HG02678 (cell line): Measurements from ENCODE around the gene IL12RB1.
A peak's percentile ranks its signal among the peaks of the same experiment; 100 is the strongest.
"Not testable (repeated sequence)": the region's sequence is repeated elsewhere in the genome, so short reads cannot be mapped to it uniquely, and the experiment has no call there.

Source experiments
- ATAC-seq: cut with Tn5 transposase; IDR thresholded peaks from one replicate; pipeline ENCODE4 v1.9.1; 2021; ENCODE audit warnings: mild to moderate bottlenecking, moderate library complexity; ENCODE audit not compliant: unreplicated experiment

The IL12RB1 gene

DNA sequence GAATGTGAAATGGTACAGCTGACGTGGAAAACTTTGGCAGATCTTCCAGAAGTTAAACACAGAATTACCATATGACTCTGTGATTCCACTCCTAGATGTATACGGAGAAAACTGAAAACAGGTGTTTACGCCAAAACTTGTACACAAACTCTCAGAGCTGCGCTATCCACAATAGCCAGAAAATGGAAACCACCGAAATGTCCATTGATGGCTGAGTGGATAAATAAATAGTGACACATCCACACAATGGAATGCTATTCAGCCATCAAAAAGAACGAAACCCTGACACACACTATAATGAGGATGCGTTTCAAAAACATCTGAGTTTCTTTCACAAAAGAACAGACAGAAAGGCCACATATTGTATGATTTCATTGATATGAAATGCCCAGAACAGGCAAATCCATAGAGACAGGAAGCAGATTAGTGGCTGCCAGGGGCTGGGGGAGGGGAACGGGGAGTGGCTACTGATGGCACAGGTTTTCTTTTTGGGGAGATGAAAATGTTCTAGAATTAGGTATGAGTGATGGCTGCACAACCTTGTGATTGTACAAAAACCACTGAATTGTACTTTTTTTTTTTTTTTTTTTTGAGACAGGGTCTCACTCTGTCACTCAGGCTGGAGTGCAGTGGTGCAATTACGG is 33.0 kb downstream of the IL12RB1 start:
- no peak for ATAC-seq

DNA sequence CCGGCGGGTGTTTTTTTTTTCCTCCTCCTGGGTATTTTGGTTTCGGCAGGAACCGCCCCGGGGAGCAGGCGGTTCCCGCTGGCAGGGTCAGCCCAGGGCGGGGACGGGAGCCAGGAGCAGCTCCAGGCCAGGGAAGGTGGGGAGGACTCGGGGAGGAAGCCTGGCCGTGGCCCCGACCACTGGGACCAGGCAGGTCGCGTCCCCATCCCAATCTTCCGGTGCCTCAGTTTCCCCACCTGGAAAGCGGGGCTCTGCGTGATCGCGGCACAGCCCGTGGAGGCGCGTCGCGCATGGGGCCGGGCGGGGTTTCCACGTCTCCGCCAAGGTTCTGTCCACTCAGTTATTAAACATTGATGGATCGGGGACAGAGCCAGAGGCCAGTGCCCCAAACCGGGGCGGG is 34.8 kb downstream of the IL12RB1 start:
- no peak for ATAC-seq

GRCh38 chr19:18049385-18049784 is 37.3 kb downstream of the IL12RB1 start:
- no peak for ATAC-seq

GRCh38 chr19:18046059-18046718 is 40.5 kb downstream of the IL12RB1 start:
- no peak for ATAC-seq

GRCh38 chr19:18045307-18046050 is 41.3 kb downstream of the IL12RB1 start:
- ATAC-seq: no peak

GRCh38 chr19:18044825-18045304 is 41.9 kb downstream of the IL12RB1 start:
- ATAC-seq: peak; percentile 96

- no peak for ATAC-seq
Observed at GRCh38 chr19:18043676-18044075, 43.1 kb downstream of the IL12RB1 start.

DNA sequence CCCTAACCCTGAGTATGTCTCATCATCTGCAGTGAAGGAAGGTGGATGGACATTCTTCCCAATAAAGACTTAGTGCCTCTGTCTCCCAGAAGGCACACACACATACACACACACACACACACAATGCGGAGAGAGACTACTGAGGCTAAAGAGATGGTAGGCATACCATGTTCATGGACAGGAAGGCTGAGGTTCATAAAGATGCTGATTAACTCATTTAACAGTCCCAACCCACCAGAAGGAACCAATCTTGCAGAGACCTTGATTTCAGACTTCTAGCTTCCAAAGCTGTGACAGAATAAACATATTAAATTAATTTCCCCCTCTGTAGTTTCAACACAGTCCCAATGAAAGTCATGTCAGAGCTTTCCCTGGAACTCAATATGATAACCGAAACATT is 45.7 kb downstream of the IL12RB1 start:
- ATAC-seq: no peak

DNA sequence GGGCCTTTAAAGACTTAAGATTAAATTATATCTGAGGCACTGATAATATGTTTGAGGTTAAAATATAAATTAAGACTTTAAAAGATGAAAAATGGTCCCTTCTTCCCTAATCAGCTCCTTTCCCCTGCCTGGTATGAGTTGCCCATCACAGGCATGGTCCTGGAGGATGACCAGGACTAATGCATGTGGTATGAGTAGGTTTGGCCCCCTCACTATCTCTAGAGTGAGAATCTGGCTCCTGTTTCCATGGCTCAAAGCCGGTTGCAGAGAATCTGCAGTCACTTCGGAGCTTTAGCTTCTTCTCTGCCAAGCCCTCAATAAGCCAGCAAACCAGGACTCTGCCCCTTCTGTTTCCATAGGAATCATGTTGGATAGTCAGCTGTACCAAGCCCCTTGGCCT is 54.6 kb downstream of the IL12RB1 start:
- ATAC-seq: not testable (repeated sequence)

DNA sequence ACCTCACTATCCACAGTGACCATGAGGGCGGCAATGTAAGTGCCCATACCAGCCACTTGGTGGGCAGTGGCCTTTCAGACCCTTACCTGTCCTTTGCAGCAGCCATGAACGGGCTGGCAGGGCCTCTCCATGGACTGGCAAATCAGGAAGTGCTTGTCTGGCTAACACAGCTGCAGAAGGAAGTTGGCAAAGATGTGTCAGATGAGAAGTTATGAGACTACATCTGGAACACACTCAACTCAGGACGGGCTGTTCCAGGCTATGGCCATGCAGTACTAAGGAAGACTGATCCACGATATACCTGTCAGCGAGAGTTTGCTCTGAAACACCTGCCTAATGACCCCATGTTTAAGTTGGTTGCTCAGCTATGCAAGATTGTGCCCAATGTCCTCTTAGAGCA is 55.3 kb downstream of the IL12RB1 start:
- ATAC-seq: not testable (repeated sequence)

DNA sequence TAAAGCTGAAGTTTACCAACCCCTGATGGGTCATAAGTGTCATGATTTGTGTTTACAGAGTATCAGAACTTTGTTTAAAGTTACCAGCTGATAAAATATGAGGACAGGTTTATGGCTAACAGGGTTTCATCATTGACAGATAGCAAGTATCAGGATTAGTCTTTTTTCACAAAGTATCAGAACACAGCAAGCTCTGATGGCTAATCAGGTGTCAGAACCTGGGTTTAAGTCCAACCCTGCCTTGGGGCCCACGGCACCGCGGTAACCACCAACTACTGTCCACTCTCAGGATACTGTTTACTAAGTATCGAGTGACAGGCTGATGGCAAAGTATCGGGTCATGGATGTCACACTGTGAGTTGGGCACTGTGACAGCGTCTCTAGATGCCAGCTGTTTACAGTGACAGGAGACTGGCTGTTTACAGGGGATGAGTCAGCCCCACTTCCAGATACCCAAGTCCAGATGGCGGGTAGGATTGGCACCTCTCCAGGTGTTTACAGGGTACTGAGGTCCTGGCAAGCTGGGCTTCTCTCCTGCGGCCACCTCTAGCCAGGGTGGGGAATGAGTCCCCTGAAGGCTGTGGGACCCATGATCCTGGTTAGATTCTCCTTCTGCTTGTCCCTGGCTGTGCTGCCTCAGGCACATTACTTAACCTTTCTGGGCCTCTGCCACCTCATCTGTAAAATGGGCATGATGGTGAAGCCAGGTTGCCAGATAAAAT is 57.0 kb downstream of the IL12RB1 start:
- no peak for ATAC-seq

DNA sequence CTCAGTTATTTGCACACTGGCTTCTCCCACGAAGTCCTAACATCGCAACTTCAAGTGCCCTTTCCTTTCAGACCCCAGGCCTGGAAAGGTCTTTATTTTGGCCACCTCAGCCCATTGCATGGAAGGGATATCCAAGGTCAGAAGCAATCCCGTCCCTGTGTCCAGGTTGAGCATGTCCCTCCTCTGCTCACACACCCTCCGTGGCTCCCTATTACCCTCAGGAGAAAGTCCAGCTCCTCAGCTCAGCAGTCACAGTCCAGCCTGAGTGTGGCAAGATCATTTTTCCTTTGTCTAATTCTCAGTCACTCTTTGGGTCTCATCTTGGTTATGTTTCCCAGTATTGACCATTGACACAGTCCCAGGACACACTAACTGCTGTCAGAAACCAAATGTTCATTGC is 59.6 kb downstream of the IL12RB1 start:
- ATAC-seq: no peak

DNA sequence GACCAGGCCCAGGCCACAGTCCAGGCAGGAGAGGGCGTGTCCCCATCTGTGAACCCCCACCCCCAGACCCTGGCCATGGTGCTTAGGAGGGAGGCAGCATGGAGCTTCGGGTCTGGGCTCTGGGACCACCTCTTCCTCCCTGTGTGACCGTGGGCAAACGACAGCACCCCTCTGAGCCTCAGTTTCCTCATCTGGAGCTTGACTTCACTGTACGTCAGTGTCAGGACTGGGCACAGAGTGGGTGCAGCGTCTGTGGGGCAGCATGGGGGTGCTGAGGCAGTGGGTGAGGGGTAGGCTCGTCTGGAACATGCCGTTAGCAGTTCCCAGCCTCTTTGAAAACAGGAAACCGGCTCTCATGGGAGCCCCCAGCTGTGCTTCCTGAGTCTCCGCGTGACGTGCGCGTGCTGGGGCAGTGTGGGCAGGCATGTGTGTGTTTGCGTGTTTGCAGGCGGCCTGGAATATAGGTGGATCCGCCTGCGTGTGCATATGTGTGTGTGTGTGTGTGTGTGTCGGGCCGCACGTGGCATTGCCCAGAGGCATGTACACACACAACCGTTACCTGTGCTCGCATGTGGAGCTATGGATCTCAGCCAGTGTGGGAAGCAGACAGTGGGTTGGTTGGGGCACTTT is 63.0 kb downstream of the IL12RB1 start:
- ATAC-seq: no peak

GRCh38 chr19:18021121-18021755 is 65.5 kb downstream of the IL12RB1 start:
- no peak for ATAC-seq

DNA sequence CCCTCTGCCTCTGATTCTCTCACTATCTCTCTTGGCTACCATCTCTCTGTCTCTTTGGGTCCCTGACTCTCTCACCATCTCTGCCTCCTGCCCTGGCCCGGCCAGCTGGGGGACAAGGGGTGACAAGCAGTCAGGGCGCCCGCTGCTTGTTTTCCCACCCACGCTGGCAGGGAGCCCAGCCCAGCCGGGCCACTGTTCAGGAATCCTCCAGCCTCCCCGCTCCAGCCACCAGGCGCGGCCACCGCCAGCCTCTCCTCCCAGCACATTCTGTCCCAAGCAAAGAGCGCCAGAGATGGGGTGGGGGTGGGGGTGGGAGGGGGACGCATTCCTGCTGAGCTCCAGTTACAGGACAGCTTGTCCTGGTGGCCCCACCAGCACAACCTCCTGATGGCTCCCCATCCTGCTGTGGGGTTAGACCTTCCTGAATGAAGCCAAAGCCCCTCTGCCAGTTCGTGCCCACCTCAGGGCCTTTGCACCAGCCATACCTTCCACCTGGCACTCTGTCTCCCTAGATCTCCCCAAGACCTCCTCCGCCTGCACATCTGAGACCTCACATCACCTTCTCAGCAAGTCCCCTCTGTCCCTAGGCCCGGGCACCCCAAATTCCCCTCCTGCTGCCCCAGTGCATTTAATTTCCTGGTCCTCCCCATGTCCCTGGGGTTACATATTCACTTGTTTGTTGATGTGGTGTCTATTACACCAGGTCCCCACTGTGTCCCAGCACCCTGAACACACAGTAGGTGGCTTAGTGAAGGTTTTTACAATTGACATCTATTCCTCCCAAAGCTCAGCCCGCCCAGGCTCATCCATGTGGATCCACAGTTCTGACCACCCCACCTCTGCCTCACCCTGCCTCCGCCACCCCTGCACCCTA is 66.3 kb downstream of the IL12RB1 start:
- no peak for ATAC-seq

DNA sequence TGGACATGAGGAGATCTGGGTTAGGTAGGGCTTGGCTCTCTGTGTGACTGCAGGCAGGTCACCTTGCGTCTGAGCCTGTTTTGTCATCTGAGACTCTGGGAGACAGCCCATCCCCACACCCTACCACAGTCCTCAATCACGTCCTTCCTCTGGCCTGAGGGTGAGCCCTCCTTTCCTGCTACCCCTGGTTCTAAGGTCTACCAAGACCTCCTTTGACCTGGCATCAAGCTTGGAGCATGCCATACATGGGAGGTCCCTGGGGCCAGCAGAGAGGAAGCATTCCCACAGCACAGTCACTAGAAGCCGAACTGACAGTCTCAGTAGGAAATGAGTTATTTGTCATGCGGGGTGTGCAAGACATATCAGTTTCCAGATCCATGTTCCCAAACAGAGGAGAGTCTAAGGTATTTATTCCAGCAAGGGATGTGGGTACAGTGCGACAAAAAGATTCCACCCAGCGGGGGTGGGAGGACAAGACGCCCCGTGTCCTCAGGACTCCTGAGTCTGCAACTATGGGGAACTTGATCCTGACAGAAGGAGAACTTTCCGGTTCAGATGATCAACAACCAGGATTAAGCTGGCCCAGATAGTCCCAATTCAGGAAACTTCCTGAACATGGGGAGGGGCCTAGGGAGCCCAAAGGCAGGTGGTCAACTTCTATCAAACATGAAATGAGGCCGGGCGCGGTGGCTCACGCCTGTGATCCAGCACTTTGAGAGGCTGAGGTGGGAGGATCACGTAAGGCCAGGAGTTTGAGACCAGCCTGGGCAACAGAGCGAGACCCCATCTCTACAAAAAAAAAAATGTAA is 69.3 kb downstream of the IL12RB1 start:
- ATAC-seq: no peak

GRCh38 chr19:18016209-18016910 is 70.4 kb downstream of the IL12RB1 start:
- no peak for ATAC-seq

DNA sequence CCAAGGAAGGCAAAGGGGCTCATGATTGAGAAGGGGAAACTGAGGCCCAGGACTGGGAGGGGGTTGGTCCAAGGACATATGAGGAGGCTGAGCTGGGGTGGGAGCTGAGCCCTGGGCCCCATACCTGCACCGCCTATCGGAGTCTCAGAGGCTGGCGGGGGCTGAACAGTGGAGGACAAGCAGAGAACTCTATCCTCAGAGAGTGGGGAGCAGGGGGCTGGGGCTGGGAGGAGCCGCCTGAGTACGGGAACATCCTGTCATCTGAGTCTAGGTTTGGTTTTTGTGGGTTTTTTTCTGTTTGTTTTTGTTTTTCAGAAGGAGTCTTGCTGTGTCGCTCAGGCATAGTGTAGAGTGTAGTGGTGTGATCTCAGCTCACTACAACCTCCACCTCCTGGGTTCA is 72.5 kb downstream of the IL12RB1 start:
- no peak for ATAC-seq
